Measurements from ENCODE around the gene IGFL1.

DNA sequence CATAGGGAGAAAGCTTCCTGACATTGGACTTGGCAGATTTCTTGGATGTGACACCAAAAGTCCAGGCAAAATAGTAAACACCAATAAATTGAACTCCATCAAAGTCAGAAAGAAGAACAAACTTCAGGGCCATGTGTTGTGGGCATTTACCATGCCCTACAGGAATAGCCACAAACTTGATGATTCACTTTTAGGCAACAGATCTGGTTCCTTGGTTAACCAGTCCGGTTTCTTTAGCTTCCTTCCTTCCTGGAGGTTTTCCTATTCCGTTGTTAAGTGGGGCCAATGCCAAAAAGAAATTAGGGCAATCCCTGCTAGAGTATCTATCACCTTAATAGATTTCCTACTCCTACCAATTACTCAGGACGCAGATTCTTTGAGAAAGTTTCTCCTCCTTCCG lies 25.2 kb downstream of the IGFL1 start:
- TF ChIP-seq, protein P1, sequence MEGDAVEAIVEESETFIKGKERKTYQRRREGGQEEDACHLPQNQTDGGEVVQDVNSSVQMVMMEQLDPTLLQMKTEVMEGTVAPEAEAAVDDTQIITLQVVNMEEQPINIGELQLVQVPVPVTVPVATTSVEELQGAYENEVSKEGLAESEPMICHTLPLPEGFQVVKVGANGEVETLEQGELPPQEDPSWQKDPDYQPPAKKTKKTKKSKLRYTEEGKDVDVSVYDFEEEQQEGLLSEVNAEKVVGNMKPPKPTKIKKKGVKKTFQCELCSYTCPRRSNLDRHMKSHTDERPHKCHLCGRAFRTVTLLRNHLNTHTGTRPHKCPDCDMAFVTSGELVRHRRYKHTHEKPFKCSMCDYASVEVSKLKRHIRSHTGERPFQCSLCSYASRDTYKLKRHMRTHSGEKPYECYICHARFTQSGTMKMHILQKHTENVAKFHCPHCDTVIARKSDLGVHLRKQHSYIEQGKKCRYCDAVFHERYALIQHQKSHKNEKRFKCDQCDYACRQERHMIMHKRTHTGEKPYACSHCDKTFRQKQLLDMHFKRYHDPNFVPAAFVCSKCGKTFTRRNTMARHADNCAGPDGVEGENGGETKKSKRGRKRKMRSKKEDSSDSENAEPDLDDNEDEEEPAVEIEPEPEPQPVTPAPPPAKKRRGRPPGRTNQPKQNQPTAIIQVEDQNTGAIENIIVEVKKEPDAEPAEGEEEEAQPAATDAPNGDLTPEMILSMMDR (IDR thresholded peaks at IDR 0.05): no peak
- no peak for TF ChIP-seq POLR2A (IDR thresholded peaks at IDR 0.05)

Measured in body of pancreas (tissue), 4 donors.